ENCODE results near the gene DNAAF9.

DNAAF9 gene

DNA sequence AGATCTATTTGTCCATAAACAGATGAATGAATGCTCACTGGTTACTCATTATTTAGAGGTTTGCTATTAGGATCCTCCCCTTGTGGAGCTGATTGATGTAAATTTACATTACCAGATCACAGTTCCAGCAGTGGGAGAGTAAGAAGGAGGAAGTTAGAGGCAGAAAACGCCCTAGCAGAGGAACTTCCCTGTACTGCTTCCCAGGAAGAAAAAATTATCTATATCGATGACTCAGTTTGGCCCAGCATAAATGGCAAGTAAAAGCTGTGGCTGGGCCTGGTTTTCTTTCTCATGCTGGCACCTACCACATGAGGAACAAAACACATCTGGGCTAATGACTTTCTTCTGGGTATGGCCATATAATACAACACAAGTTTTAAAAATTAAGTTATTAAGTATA, 35.7 kb downstream of the DNAAF9 start:
- DNase-seq (ENCODE audit: low read depth), result no peak

DNA sequence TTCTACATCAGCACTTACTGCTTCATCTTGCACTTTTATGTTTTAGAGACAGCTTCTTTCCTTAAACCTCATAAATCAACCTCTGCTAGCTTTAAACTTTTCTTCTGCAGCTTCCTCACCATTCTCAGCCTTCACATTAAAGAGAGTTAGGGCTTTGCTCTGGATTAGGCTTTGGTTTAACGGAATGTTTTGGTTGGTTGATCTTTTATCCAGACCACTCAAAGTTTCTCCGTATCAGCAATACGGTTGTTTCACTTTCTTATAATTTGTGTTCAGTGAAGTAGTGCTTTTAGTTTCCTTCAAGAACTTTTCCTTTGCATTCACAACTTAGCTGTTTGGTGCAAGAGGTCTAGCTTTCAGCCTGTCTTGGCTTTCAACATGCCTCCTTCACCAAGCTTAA, 40.4 kb downstream of the DNAAF9 start:
- no peak for DNase-seq (ENCODE audit: low read depth)

DNA sequence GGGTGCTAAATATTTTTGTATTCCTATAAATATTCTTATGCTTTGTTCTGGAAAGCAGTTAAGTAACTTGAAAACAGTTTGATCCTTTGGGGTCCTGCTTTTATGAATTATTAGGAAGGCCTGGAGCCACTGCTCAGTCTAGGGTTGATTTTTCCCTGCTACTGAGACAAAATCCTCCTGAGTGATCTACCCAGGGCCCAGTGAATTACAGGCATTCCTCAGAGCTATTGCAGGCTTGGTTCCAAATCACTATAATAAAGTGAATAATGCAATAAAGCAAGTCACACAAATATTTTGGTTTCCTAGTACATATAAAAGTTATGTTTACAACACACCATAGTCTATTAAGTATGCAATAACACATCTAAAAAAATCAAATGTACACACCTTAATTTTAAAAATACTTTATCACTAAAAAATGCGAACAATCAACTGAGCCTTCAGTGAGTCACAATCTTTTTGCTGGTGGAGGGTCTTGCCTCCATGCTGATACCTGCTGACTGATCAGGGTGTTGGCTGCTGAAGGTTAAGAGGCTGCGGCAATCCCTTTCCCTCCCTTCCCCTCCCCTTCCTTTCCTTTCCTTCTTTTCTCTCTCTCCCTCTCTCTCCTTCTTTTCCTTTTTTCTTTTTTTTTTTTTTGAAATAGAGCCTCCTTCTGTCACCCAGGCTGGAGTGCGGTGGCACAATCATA, 43.0 kb downstream of the DNAAF9 start:
- DNase-seq (ENCODE audit: low read depth), result peak; percentile 33

DNA sequence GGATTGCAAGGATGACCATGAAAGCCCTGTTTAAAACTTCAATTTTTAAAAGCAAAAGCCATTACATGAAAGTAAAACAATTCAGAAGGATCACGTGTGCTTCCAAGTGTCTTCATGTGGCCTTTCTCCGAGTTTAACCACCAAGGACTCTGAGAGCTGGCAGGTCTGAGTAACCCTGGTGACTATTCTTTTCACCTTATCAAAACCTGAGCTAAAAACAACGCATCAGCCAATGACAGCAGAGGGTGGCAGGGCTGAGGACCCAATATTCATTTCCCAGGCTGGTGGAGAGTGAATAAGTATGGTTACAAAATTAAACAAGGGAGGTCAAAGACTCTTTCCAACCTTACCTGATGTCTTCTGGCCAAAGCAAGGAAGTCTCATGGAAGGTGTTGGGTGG, 46.7 kb downstream of the DNAAF9 start:
- DNase-seq (ENCODE audit: low read depth), result no peak

DNA sequence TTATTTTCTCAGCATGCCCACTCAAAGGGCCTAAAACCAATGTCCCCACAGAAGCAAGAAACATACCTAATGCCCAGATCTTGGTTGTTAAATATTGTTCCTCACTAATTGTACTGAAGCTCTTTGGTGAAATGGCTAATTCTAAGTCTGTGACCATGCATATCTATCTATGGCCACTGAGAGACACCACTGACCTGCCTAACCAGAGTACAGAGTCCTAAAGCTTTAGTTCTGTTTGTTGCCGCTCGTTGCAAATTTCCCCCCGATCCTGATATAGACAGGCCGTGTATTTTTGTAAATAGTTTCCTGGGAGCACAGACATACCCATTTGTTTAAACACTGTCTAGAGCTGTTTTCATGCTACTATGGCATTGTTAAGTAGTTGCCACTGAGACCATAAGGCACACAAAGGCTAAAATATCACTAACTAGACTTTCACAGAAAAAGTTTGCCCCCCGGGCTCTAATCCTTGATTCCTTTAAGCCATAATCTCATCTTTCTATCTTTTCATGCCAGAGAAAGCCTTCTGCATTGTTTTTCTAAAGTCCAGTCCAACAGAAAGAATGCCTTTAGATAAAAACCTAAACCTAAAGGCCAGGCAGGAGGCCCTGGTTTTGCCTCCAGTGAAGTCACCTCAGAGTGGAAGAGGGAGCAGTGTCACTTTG, 48.7 kb downstream of the DNAAF9 start:
- no peak for DNase-seq (ENCODE audit: low read depth)

Measured in GM04503 (cell line).